NOMO-1 treated with DMSO at 0.1 percent for 48 hours (cell line): ENCODE data around the gene ATP9B.
"Not testable (repeated sequence)": the region's sequence is repeated elsewhere in the genome, so short reads cannot be mapped to it uniquely, and the experiment has no call there.

Experiments
- DNase-seq: peaks from one replicate; lab custom pipeline; 2025; ENCODE audit not compliant: unreplicated experiment; lab: John Stamatoyannopoulos, UW

Gene ATP9B

GRCh38 chr18:79275992-79276391, 206.8 kb downstream of the ATP9B start:
- DNase-seq = peak; percentile 31

GRCh38 chr18:79278896-79279295, 209.7 kb downstream of the ATP9B start:
- DNase-seq = no peak

- DNase-seq = no peak
These were observed 214.1 kb downstream of the ATP9B start for GRCh38 chr18:79283131-79283810.

GRCh38 chr18:79283929-79284328, 214.7 kb downstream of the ATP9B start:
- DNase-seq = no peak

GRCh38 chr18:79285191-79285590, 216.0 kb downstream of the ATP9B start:
- not testable (repeated sequence) for DNase-seq

- DNase-seq = not testable (repeated sequence)
These were observed 221.2 kb downstream of the ATP9B start for GRCh38 chr18:79290409-79290808.

GRCh38 chr18:79290876-79291275, 221.7 kb downstream of the ATP9B start:
- DNase-seq = no peak

- DNase-seq = no peak
These were observed 225.0 kb downstream of the ATP9B start for GRCh38 chr18:79294235-79294634.

GRCh38 chr18:79299272-79299671, 230.1 kb downstream of the ATP9B start:
- no peak for DNase-seq

- no peak for DNase-seq
These were observed 230.5 kb downstream of the ATP9B start for GRCh38 chr18:79299711-79300110.

- no peak for DNase-seq
These were observed 231.2 kb downstream of the ATP9B start for GRCh38 chr18:79300413-79300812.

- no peak for DNase-seq
These were observed 232.9 kb downstream of the ATP9B start for GRCh38 chr18:79302120-79302519.

- no peak for DNase-seq
These were observed 236.7 kb downstream of the ATP9B start for GRCh38 chr18:79305911-79306310.

GRCh38 chr18:79309614-79310358, 240.6 kb downstream of the ATP9B start:
- no peak for DNase-seq

- no peak for DNase-seq
These were observed 245.7 kb downstream of the ATP9B start for GRCh38 chr18:79314838-79315388.

GRCh38 chr18:79315596-79315995, 246.4 kb downstream of the ATP9B start:
- no peak for DNase-seq

GRCh38 chr18:79317703-79318102, 248.5 kb downstream of the ATP9B start:
- no peak for DNase-seq

- DNase-seq = no peak
These were observed 249.0 kb downstream of the ATP9B start for GRCh38 chr18:79318142-79318673.

- DNase-seq = no peak
These were observed 251.1 kb downstream of the ATP9B start for GRCh38 chr18:79320216-79320850.

- no peak for DNase-seq
These were observed 252.6 kb downstream of the ATP9B start for GRCh38 chr18:79321625-79322405.

GRCh38 chr18:79322441-79322840, 253.2 kb downstream of the ATP9B start:
- DNase-seq = no peak
